ENCODE measurements around the gene SLX4. TPM values are rescaled to one million over a fixed set of nuclear protein-coding genes. Genes with fewer than 3 reads are reported as not detected.

Gene SLX4
- total and polyA plus RNA-seq, 5 experiments from 2014 or later: 0.32 to 8.6 (median 1.2) TPM

DNA sequence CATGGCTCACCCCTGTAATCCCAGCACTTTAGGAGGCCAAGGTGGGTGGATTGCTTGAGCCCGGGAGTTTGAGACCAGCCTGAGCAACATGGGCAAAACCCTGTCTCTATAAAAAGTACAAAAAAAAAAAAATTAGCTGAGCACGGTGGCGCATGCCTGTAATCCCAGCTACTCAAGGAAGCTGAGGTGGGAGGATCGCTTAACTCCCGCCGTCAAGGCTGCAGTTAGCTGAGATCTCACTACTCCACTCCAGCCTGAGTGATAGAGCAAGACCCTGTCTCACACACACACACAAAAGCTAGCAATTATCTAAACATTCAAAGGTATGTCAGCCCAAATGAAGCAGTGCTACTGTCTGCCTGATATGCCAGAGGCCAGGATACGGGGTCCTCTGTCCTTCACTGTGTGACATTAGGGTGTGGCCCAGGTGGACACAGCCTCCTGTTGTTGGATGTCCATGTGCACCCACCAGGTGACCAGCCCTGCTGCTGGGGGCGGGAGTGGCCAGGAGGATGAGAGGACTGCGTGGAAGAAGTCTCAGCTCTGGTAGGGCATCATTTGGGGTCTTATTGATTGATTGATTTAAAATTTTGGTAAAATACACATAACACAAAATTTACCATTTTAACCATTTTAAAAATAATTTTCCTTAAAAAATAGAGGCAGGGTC, 38.1 kb downstream of the SLX4 start:
- POLR2A ChIA-PET: interaction anchor here (0.5 to 1.2 kb wide), 6 partner anchors 11 to 331 kb away, joined by 3 read pairs; no protein-coding TSS in a partner anchor

DNA sequence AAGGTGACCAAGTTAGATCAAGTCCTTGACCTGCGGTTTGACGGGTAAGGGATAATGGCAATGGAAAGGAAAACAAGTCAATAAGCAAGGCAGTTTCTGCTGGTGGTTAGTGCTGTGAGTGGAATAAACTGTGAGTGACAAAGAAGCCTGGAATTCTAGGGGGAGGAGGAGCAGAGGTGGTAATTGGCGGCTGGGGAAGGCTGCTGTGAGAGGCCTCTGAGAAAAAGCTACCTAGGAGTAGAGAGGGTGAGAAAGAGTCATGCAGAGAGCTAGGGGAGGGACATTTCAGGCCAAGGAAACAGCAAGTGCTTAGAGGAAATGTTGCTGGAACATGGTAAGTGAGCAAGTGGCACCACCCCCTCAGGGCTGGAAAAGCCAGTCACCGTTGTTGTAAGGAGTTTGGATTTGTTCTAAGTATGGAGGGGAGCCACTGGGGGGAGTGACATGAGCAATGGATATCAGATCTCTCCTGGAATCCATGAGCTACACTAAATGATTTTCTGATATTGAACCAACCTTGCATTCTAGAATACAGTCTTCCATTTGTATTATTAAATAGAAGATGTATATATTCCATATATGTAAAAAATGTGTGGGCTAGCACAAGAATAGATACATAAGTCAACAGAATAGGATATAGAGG, 40.9 kb downstream of the SLX4 start:
- Mint-ChIP-seq H3K36me3 (peaks cover 8 to 70% (median 20%) of the 10 kb centered on the region in 3 donors), H3K9me3 (peaks cover 0 to 12% (median 6%) of the 10 kb centered on the region in 9 donors), H3K27ac (peak overlapping the region in 5 of 10 donors; percentile 1 to 67 (median 29)), H3K4me1 (peaks cover 14 to 46% (median 34%) of the 10 kb centered on the region in 4 donors), H3K27me3 (no peaks in the 10 kb centered on the region), H3K4me3 (peak overlapping the region in 2 of 10 donors; percentile 40 to 45)
- DNase-seq (no peak), ATAC-seq (no peak)
- POLR2A ChIA-PET: no interaction called here

More for the DNA sequence above, 38.1 kb downstream of the SLX4 start:
- no peak for DNase-seq
- H3K27ac Mint-ChIP-seq: peak overlapping the region; percentile 57 to 94 (median 89)
- H3K4me1 Mint-ChIP-seq: peaks cover 25 to 63% (median 56%) of the 10 kb centered on the region in 4 donors
- peaks cover 8 to 47% (median 22%) of the 10 kb centered on the region in 3 donors for H3K36me3 Mint-ChIP-seq
- no peaks in the 10 kb centered on the region for H3K27me3 Mint-ChIP-seq
- H3K4me3 Mint-ChIP-seq: peak overlapping the region; percentile 25 to 84 (median 66)
- no peak for ATAC-seq
- H3K9me3 Mint-ChIP-seq: peaks cover 0 to 12% (median 6%) of the 10 kb centered on the region in 9 donors

DNA sequence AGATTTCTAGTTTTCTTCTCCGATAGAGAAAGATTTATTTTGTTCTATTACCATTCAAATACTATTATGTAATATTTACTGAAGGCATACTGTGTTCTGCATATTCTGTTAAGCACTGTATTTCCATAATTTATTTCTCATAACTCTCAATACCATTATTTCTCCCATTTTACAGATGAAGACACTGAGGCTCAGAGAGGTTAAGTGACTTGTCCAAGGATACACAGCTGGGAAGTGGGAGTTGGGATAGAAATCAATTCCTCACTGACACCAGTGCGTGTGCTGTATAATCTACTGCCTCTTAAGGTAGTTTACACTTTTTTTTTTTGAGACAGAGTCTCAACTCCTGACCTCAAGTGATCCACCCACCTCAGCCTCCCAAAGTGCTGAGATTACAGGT, 41.6 kb downstream of the SLX4 start:
- Mint-ChIP-seq H3K27ac (peak overlapping the region in 3 of 10 donors; percentile 7 to 55 (median 7)), H3K9me3 (peaks cover 0 to 12% (median 6%) of the 10 kb centered on the region in 9 donors)

DNA sequence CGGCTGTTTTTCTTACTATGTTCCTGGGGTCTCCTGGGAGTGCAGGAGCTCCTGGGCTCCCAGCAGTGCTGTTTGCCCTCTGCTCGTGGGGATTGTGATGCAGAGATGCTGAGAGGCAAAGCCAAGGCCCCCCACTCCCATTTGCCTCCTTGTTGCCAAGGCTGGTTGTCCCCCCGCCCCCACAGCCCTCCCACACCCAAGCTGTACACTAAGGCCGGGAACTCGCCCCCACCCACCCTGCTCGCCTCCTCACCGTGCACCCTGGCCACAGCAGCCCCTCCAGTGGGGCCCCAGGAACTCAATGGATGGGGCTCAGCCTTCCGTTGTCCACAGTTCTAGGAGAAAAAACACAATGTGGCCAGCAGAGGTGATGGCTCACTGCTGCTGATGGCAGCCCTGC, 44.4 kb downstream of the SLX4 start:
- DNase-seq: no peak
- peaks cover 0 to 12% (median 6%) of the 10 kb centered on the region in 9 donors for H3K9me3 Mint-ChIP-seq
- H3K4me1 Mint-ChIP-seq: peaks cover 7 to 15% (median 8%) of the 10 kb centered on the region in 4 donors
- H3K27me3 Mint-ChIP-seq: no peaks in the 10 kb centered on the region
- ATAC-seq: no peak
- H3K27ac Mint-ChIP-seq: peak overlapping the region in 2 of 10 donors; percentile 25 to 44
- H3K36me3 Mint-ChIP-seq: peaks cover 8 to 72% (median 21%) of the 10 kb centered on the region in 3 donors
- no peak overlapping the region for H3K4me3 Mint-ChIP-seq
- POLR2A ChIA-PET: interaction anchor here (0.6 to 1.3 kb wide), 3 partner anchors 9 to 1334 kb away, joined by 3 to 6 read pairs (median 3); no protein-coding TSS in a partner anchor

More for the DNA sequence above, 41.6 kb downstream of the SLX4 start:
- POLR2A ChIA-PET: no interaction called here
- Mint-ChIP-seq H3K27me3 (no peaks in the 10 kb centered on the region), H3K4me1 (peaks cover 9 to 39% (median 28%) of the 10 kb centered on the region in 4 donors), H3K36me3 (peaks cover 8 to 70% (median 20%) of the 10 kb centered on the region in 3 donors), H3K4me3 (no peak overlapping the region)
- no peak for ATAC-seq
- no peak for DNase-seq

DNA sequence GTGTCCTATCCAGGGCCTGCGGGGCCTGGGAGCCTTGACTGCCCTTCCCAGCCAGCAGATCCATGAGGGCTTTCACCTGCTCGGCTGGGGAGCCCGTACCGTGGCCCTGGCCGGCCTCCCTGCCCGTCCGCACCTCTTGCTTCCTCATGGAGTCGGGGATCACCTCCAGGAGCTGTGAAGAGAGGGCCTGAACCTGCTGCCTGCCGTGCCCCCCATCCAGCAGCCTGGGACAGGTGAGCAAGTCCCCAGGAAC, 46.6 kb downstream of the SLX4 start:
- Mint-ChIP-seq H3K9me3 (peaks cover 0 to under 1% (median 0%) of the 10 kb centered on the region in 9 donors), H3K4me3 (no peak overlapping the region), H3K27ac (peak overlapping the region in 1 of 10 donors; percentile 31), H3K36me3 (peaks cover 0 to 67% (median 10%) of the 10 kb centered on the region in 3 donors), H3K27me3 (no peaks in the 10 kb centered on the region), H3K4me1 (peaks cover 0 to 10% (median 4%) of the 10 kb centered on the region in 4 donors)
- POLR2A ChIA-PET: no interaction called here
- ATAC-seq (no peak), DNase-seq (no peak)

DNA sequence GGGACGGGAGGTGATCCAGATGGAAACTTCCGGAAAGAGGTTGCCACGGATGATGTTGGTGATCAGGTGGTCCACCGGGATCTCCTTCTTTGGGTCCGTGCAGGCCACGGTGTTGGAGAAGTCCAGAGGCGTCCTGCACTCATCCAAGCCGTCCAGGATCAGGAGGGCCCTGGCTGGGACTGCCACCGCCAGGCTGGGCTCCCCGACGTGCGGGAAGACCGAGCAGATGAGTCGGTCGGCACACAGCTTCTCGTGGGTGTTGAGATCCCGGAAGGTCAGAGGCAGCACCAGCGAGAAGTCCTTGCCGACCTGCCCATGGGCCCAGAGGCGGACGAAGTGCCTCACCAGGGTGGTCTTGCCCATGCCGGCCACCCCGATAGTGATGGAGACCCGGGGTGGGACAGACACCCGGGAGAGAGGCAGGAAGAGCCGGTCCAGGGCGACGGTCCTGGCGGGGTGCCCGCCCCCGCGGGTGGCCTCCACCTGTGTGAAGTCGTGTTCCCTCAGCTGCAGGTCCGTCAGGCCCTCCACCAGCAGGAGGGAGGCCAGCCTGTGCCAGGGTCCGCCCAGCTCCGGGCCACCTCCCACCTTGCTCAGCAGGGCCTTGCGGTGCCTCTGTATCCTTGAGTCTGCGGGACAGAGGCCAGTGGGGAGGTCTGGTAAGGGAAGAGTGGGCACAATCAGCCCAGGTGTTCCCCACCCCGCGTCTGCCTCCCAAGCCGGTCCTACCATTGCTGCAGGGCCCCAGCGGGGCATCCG, 47.1 kb downstream of the SLX4 start:
- no peak for ATAC-seq
- Mint-ChIP-seq H3K4me1 (peaks cover 0 to 6% (median 3%) of the 10 kb centered on the region in 4 donors), H3K36me3 (peaks cover 0 to 71% (median 7%) of the 10 kb centered on the region in 3 donors), H3K9me3 (no peaks in the 10 kb centered on the region), H3K27me3 (no peaks in the 10 kb centered on the region), H3K27ac (no peak overlapping the region), H3K4me3 (no peak overlapping the region)
- no peak for DNase-seq
- POLR2A ChIA-PET: interaction anchor here (0.5 kb wide), 1 partner anchor 8 kb away, joined by 3 read pairs; no protein-coding TSS in a partner anchor

DNA sequence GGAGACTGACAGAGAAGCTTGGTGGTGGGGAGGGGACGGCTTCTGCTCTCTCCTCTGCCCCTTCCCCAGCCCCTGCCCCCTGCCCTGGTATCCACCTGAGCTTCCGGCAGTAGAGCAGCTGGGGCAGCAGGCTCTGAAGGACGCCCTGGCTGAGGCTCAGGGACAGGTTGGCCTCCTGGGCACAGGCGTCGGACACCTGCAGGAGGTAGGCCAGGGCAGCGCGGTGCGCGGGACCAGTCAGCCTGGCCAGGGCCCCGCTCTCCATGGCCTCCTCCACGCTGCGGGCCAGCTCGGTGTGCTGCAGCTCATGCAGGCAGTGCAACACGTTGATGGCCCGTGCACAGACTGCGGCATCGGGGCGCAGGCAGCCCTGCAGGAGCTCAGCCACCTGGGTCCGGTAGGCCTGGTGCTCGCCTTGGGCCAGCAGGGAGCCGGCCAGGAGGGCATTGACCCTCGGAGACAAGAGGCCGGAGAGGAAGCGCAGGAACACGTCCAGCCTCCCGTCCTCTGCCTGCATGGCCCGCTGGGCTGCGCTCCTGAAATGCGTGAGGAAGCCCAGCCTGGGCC, 48.4 kb downstream of the SLX4 start:
- H3K36me3 Mint-ChIP-seq: peaks cover 0 to 73% (median 8%) of the 10 kb centered on the region in 3 donors
- H3K9me3 Mint-ChIP-seq: no peaks in the 10 kb centered on the region
- H3K27me3 Mint-ChIP-seq: no peaks in the 10 kb centered on the region
- H3K4me1 Mint-ChIP-seq: peaks cover 0 to 4% (median 1%) of the 10 kb centered on the region in 4 donors
- DNase-seq: no peak
- POLR2A ChIA-PET: interaction anchor here (0.7 to 1.0 kb wide), 2 partner anchors 10 to 14 kb away, joined by 3 read pairs; partner anchors contain the start of gene NLRC3
- no peak overlapping the region for H3K27ac Mint-ChIP-seq
- no peak overlapping the region for H3K4me3 Mint-ChIP-seq
- ATAC-seq: no peak

DNA sequence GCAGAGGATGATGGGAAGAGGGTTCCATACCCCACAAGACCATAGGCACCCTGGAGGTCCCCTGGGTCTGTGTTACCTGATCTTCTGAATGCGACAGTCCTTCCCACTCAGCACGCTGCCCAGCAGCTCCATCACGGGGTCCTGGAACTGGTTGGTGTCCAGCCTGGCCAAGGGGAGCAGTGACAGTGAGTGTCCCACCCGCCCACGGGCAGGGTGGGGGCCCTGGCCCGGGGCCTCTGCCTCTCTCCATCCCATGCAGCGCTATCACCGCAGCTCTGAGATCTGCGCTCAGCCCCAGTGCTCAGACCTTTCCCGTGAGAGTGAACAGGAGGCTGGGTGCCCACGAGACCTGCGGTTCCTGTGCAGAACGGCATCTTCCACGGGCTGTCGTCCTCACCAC, 49.8 kb downstream of the SLX4 start:
- no peak for ATAC-seq
- POLR2A ChIA-PET: no interaction called here
- Mint-ChIP-seq H3K4me1 (peaks cover 0 to 7% (median 1%) of the 10 kb centered on the region in 4 donors), H3K27me3 (no peaks in the 10 kb centered on the region), H3K4me3 (no peak overlapping the region), H3K27ac (peak overlapping the region in 1 of 10 donors; percentile 60), H3K36me3 (peaks cover 0 to 74% (median 18%) of the 10 kb centered on the region in 3 donors), H3K9me3 (no peaks in the 10 kb centered on the region)
- no peak for DNase-seq

DNA sequence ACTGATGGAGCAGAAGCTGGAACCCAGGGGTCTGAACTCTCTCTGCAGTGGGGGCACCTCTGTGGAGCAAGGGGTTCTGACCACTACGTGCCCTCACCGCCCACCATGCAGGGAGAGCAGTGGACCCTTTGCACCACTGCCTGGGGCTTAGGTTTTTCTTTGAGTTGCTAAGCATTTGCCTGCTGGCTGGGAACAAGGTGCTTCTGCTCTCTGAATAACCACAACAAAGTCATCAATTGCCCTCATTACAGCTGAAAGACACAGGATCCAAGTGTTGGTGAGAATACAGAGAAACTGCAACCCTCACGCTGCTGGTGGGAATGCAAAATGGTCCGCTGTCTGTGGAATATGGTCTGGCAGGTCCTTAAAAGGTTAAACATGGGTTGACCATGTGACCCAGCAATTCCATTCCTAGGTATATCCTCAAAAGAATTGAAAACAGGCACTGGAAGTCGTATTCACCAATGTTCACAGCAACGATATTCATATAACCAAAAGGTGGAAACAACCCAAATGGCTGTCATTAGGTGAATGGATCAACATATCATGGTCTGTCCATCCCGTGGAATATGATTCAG, 57.0 kb downstream of the SLX4 start:
- POLR2A ChIA-PET: interaction anchor here (0.7 kb wide), 1 partner anchor 420 kb away, joined by 4 read pairs; the partner anchor contains the start of gene ZNF213
- DNase-seq: no peak
- H3K27me3 Mint-ChIP-seq: no peaks in the 10 kb centered on the region
- peak overlapping the region in 5 of 10 donors; percentile 12 to 83 (median 16) for H3K27ac Mint-ChIP-seq
- ATAC-seq: no peak
- H3K4me3 Mint-ChIP-seq: no peak overlapping the region
- peaks cover 0 to 22% (median 7%) of the 10 kb centered on the region in 4 donors for H3K4me1 Mint-ChIP-seq
- no peaks in the 10 kb centered on the region for H3K9me3 Mint-ChIP-seq
- peaks cover 0 to 86% (median 42%) of the 10 kb centered on the region in 3 donors for H3K36me3 Mint-ChIP-seq

DNA sequence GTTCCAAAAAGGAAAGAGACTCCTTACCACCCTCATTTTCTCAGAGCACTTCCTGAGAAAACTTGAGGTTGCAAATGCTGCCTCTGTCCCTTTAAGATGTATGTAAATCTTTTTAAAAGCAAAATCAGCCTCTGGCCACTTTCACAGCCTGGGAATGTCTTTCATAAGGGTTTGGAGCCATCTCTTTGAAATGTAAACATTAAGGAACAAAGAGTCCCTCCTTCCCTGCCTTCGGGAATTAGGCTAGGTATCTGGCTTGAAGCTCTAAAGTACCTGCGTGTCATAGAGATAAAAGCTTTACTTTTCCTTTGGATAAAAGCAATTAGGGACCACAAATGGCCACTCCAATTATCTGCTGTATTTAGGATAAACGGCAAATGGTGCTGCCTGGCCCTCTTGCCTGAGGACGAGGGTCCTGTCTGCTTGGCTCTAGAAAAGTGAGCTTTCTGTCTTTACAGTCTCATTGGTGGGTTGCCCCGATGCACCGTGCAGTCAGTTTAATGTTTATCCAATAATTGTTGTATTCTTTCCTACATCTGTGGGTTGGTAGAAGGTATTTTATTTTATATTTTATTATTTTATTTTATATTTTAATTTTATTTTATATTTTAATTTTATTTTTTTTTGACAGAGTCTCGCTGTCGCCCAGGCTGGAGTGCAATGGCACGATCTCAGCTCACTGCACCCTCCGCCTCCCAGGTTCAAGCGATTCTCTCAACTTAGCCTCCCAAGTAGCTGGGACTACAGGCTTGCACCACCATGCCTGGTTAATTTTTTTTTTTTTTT, 58.1 kb downstream of the SLX4 start:
- H3K27ac Mint-ChIP-seq: peak overlapping the region in 3 of 10 donors; percentile 24 to 52 (median 25)
- POLR2A ChIA-PET: interaction anchor here (0.7 kb wide), 2 partner anchors 18 to 419 kb away, joined by 3 to 4 read pairs; partner anchors contain the start of gene ZNF213
- H3K27me3 Mint-ChIP-seq: no peaks in the 10 kb centered on the region
- H3K4me1 Mint-ChIP-seq: peaks cover 0 to 22% (median 9%) of the 10 kb centered on the region in 4 donors
- no peaks in the 10 kb centered on the region for H3K9me3 Mint-ChIP-seq
- no peak overlapping the region for H3K4me3 Mint-ChIP-seq
- ATAC-seq: no peak
- DNase-seq: no peak
- peaks cover 0 to 89% (median 43%) of the 10 kb centered on the region in 3 donors for H3K36me3 Mint-ChIP-seq

All from naive thymus-derived CD8-positive, alpha-beta T cell (primary cell).